HCT116 (cell line): ENCODE data around the gene OTOGL. TPM values are rescaled to one million over a fixed set of nuclear protein-coding genes. Genes with fewer than 3 reads are reported as not detected.

ENCODE experiments used
- ATAC-seq: fragments of 200-7000 bp; cut with Tn5 transposase; 2 replicates; pipeline ENCODE4 v1.9.1; 2020; ENCODE audit warnings: mild to moderate bottlenecking, moderate library complexity
- BruUV-seq: library from RNA; stranded (reverse); fragments of 400-500 nt; replicated peaks from 2 replicates; lab custom pipeline; 2021; lab: Mats Ljungman, UMichigan
- CTCF ChIA-PET: fragments of 300-600 bp; sonication (Branson Sonifier 250); formaldehyde crosslinking; loops from one replicate; lab custom pipeline; 2021; ENCODE audit warnings: antibody characterized with exemption; lab: Charles Lee
- POLR2A ChIA-PET: fragments of 300-600, 350-600 bp; sonication (Branson Sonifier 250); formaldehyde crosslinking; loops from one replicate; lab custom pipeline; 2021; ENCODE audit warnings: antibody characterized with exemption; lab: Charles Lee
- RAD21 ChIA-PET, 2 experiments: fragments of 300-600 bp; sonication (Branson Sonifier 250); formaldehyde crosslinking; loops; one replicate each; lab custom pipeline; 2023; ENCODE audit warnings: low total read pairs in 2 of 2; ENCODE audit not compliant: uncharacterized antibody in 2 of 2, unreplicated experiment in 2 of 2, low non-redundant PET in 1 of 2; lab: Charles Lee
- DNase-seq: peaks from one replicate; pipeline ENCODE4 v3.0.0-alpha.2; 2010; ENCODE audit warnings: low read depth, low spot score
- H2AFZ ChIP-seq: fragments of 200-600 bp; shearing (Covaris generic), sonication (generic); 2 replicates; pipeline ENCODE4 v1.6.1; 2017; ENCODE audit warnings: low read depth, mixed run types, mixed read lengths, antibody characterized with exemption, low read length; ENCODE audit not compliant: poor library complexity, severe bottlenecking
- H3K27ac ChIP-seq: 2 replicates; pipeline ENCODE4 v1.5.1; 2012; ENCODE audit warnings: low read depth, low read length
- H3K27me3 ChIP-seq: fragments of 200-600 bp; sonication (generic); 2 replicates; pipeline ENCODE4 v1.6.1; 2016; ENCODE audit warnings: mixed run types, low read length, mixed read lengths; ENCODE audit not compliant: insufficient read depth
- H3K36me3 ChIP-seq, 2 experiments: fragments of 200-500 bp in 1 of 2; fragments of 200-600 bp in 1 of 2; sonication (Bioruptor generic) in 1 of 2; sonication (generic) in 1 of 2; 2 replicates each; pipeline versions ENCODE4 v1.5.1 to v1.6.1; 2014 to 2016; ENCODE audit warnings: low read length in 2 of 2, inconsistent platforms in 1 of 2, mixed read lengths in 1 of 2, mixed run types in 1 of 2; ENCODE audit not compliant: insufficient read depth in 2 of 2, control insufficient read depth in 1 of 2
- H3K4me1 ChIP-seq, 2 experiments: fragments of 200-600 bp in 1 of 2; sonication (generic) in 1 of 2; 2 replicates each; pipeline versions ENCODE4 v1.5.1 to v1.6.1; 2012 to 2017; ENCODE audit warnings: low read length in 2 of 2, inconsistent platforms in 1 of 2, mild to moderate bottlenecking in 1 of 2, mixed read lengths in 1 of 2, mixed run types in 1 of 2, moderate library complexity in 1 of 2; ENCODE audit not compliant: insufficient read depth in 2 of 2, control insufficient read depth in 1 of 2
- H3K4me2 ChIP-seq: fragments of 200-600 bp; sonication (generic); 2 replicates; pipeline ENCODE4 v1.6.1; 2017; ENCODE audit warnings: mixed run types, low read length, mixed read lengths
- H3K4me3 ChIP-seq, 2 experiments: fragments of 200-600 bp in 1 of 2; sonication (generic) in 1 of 2; replicated peaks in 1 of 2; 2 replicates each; pipeline ENCODE4 v1.5.1; 2011 to 2016; ENCODE audit warnings: low read length in 2 of 2, control low read depth in 1 of 2, low read depth in 1 of 2, mild to moderate bottlenecking in 1 of 2, mixed read lengths in 1 of 2, mixed run types in 1 of 2
- H3K79me2 ChIP-seq: fragments of 200-600 bp; sonication (generic); 2 replicates; pipeline ENCODE4 v1.6.1; 2017; ENCODE audit warnings: mild to moderate bottlenecking, mixed run types, low read length, moderate library complexity, mixed read lengths; ENCODE audit not compliant: insufficient read depth
- H3K9ac ChIP-seq: fragments of 200-600 bp; sonication (generic); 2 replicates; pipeline ENCODE4 v1.6.1; 2016; ENCODE audit warnings: low read length, mixed read lengths
- H3K9me2 ChIP-seq: fragments of 200-600 bp; sonication (generic), shearing (Covaris generic); 2 replicates; pipeline ENCODE4 v1.6.1; 2017; ENCODE audit warnings: mixed run types, mild to moderate bottlenecking, moderate library complexity; ENCODE audit not compliant: insufficient read depth
- H3K9me3 ChIP-seq, 2 experiments: fragments of 200-500 bp in 1 of 2; fragments of 200-600 bp in 1 of 2; sonication (Bioruptor generic) in 1 of 2; sonication (generic) in 1 of 2; 2 replicates each; pipeline ENCODE4 v1.6.1; 2014 to 2017; ENCODE audit warnings: low read length in 2 of 2, mixed read lengths in 2 of 2, inconsistent platforms in 1 of 2, low read depth in 1 of 2, mild to moderate bottlenecking in 1 of 2, mixed run types in 1 of 2, moderate library complexity in 1 of 2; ENCODE audit not compliant: control insufficient read depth in 1 of 2, insufficient read depth in 1 of 2
- H4K20me1 ChIP-seq: fragments of 200-600 bp; sonication (generic), shearing (Covaris generic); 2 replicates; pipeline ENCODE4 v1.6.1; 2017; ENCODE audit warnings: mixed run types, mild to moderate bottlenecking, moderate library complexity; ENCODE audit not compliant: insufficient read depth
- EZH2 ChIP-seq: fragments of 200-600 bp; sonication (generic); IDR thresholded peaks from 2 replicates; pipeline ENCODE4 v1.6.1; 2017; ENCODE audit warnings: antibody characterized with exemption, mixed run types
- POLR2AphosphoS5 ChIP-seq: IDR thresholded peaks from 2 replicates; pipeline ENCODE4 v1.6.1; 2011; ENCODE audit warnings: mild to moderate bottlenecking, low read depth, low read length, moderate library complexity
- SIN3A ChIP-seq: IDR thresholded peaks from 2 replicates; pipeline ENCODE4 v1.6.1; 2012; ENCODE audit warnings: low read depth
- YY1 ChIP-seq: IDR thresholded peaks from 2 replicates; pipeline ENCODE4 v1.6.1; 2011; ENCODE audit warnings: low read length, low read depth, moderate library complexity, mild to moderate bottlenecking; ENCODE audit not compliant: insufficient replicate concordance; ENCODE audit errors: extremely low read depth
- ZFX ChIP-seq: fragments of 450-650 bp; IDR thresholded peaks from 2 replicates; pipeline ENCODE4 v1.6.1; 2017
- ZNF274 ChIP-seq: fragments of 200-500 bp; sonication (Bioruptor generic); IDR thresholded peaks from 2 replicates; pipeline ENCODE4 v1.6.1; 2014; ENCODE audit warnings: mild to moderate bottlenecking, low read depth, low read length, inconsistent platforms
- intact Hi-C: fragments of 100-400 bp; cut with micrococcal nuclease; formaldehyde crosslinking; loops from 2 replicates; pipeline ENCODE4 v1.10.0; 2022
- total RNA-seq: library from RNA; stranded (reverse); gene quantifications from one replicate; pipeline ENCODE4 v1.2.1, GENCODE V29; 2021; ENCODE audit not compliant: unreplicated experiment
- TF ChIP-seq, protein P1 (sequence below): IDR thresholded peaks from 2 replicates; pipeline ENCODE4 v1.6.1; 2012
- TF ChIP-seq, protein P2 (sequence below): IDR thresholded peaks from 2 replicates; pipeline ENCODE4 v1.6.1; 2012
- TF ChIP-seq, protein P3 (sequence below): IDR thresholded peaks from 2 replicates; pipeline ENCODE4 v1.6.1; 2011; ENCODE audit warnings: mild to moderate bottlenecking, low read length, moderate library complexity; ENCODE audit not compliant: insufficient replicate concordance; ENCODE audit errors: extremely low read depth
- TF ChIP-seq, protein P4 (sequence below), 3 experiments: fragments of 200-600 bp in 1 of 3; sonication (generic) in 1 of 3; IDR thresholded peaks in 2 of 3; conservative IDR thresholded peaks in 1 of 3; 2 replicates each; pipeline ENCODE4 v1.5.1; 2012 to 2017; ENCODE audit warnings: low read depth in 2 of 3, low read length in 2 of 3, antibody characterized with exemption in 1 of 3, borderline replicate concordance in 1 of 3, control low read depth in 1 of 3, mild to moderate bottlenecking in 1 of 3, mixed read lengths in 1 of 3, mixed run types in 1 of 3, moderate library complexity in 1 of 3; ENCODE audit not compliant: insufficient read depth in 1 of 3

OTOGL gene
- total RNA-seq, 1 experiment from 2014 or later = not detected

DNA sequence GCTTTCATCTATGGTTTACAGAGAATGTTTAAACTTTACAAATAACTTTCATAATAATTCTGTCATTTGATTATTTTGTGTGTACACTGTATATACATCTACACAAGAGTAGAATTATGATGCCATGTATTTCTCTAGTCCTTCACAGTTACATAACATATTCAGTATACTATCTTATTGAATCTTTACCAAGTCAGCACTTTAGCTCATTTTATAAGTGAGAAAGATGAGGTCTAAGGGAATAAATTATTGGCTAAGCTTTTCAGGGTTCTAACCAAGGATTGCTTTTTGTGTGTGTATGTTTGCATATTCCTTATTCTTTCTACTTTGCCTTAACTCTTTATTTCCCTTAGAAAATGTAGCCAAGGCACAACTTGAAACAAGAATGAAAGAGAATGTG is 260.4 kb downstream of the OTOGL start:
- Histone ChIP-seq H3K9me3 (no peaks in the 10 kb centered on the region), H3K36me3 (no peaks in the 10 kb centered on the region), H3K4me3 (no peak overlapping the region), H4K20me1 (no peaks in the 10 kb centered on the region), H3K9me2 (no peaks in the 10 kb centered on the region), H3K27me3 (no peaks in the 10 kb centered on the region), H3K79me2 (no peaks in the 10 kb centered on the region), H3K4me2 (no peak overlapping the region), H3K27ac (no peak overlapping the region), H3K9ac (no peak overlapping the region), H2AFZ (no peak overlapping the region), H3K4me1 (no peaks in the 10 kb centered on the region)
- ChIA-PET CTCF (no interaction called here), POLR2A (no interaction called here), RAD21 (no interaction called here)
- ATAC-seq (no peak), DNase-seq (no peak)
- BruUV-seq = no TSS peak
- intact Hi-C loops = no loop called here
- no peak for TF ChIP-seq SIN3A
- no peak for TF ChIP-seq POLR2AphosphoS5
- no peak for TF ChIP-seq ZNF274
- TF ChIP-seq YY1 = no peak
- TF ChIP-seq, protein P1, sequence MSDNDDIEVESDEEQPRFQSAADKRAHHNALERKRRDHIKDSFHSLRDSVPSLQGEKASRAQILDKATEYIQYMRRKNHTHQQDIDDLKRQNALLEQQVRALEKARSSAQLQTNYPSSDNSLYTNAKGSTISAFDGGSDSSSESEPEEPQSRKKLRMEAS = no peak
- TF ChIP-seq, protein P2, sequence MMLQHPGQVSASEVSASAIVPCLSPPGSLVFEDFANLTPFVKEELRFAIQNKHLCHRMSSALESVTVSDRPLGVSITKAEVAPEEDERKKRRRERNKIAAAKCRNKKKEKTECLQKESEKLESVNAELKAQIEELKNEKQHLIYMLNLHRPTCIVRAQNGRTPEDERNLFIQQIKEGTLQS = no peak
- no peak for TF ChIP-seq EZH2
- TF ChIP-seq ZFX = no peak
- TF ChIP-seq, protein P3, sequence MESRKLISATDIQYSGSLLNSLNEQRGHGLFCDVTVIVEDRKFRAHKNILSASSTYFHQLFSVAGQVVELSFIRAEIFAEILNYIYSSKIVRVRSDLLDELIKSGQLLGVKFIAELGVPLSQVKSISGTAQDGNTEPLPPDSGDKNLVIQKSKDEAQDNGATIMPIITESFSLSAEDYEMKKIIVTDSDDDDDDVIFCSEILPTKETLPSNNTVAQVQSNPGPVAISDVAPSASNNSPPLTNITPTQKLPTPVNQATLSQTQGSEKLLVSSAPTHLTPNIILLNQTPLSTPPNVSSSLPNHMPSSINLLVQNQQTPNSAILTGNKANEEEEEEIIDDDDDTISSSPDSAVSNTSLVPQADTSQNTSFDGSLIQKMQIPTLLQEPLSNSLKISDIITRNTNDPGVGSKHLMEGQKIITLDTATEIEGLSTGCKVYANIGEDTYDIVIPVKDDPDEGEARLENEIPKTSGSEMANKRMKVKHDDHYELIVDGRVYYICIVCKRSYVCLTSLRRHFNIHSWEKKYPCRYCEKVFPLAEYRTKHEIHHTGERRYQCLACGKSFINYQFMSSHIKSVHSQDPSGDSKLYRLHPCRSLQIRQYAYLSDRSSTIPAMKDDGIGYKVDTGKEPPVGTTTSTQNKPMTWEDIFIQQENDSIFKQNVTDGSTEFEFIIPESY = no peak
- TF ChIP-seq, protein P4, sequence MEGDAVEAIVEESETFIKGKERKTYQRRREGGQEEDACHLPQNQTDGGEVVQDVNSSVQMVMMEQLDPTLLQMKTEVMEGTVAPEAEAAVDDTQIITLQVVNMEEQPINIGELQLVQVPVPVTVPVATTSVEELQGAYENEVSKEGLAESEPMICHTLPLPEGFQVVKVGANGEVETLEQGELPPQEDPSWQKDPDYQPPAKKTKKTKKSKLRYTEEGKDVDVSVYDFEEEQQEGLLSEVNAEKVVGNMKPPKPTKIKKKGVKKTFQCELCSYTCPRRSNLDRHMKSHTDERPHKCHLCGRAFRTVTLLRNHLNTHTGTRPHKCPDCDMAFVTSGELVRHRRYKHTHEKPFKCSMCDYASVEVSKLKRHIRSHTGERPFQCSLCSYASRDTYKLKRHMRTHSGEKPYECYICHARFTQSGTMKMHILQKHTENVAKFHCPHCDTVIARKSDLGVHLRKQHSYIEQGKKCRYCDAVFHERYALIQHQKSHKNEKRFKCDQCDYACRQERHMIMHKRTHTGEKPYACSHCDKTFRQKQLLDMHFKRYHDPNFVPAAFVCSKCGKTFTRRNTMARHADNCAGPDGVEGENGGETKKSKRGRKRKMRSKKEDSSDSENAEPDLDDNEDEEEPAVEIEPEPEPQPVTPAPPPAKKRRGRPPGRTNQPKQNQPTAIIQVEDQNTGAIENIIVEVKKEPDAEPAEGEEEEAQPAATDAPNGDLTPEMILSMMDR (IDR thresholded peaks at IDR 0.05 in 2 of 3, conservative IDR thresholded peaks at IDR 0.05 in 1 of 3; ENCODE audit: borderline replicate concordance in 1 of 3, insufficient read depth in 1 of 3, low read depth in 2 of 3, low read length in 2 of 3) = no peak
